ENCODE measurements around the gene BLTP3A.

GRCh38 chr6:34748757-34749156 lies 43.1 kb upstream of the BLTP3A start:
- no peak for TF ChIP-seq TAF1 (IDR thresholded peaks at IDR 0.05; ENCODE audit: low read depth)
- no peak for TF ChIP-seq EP300 (conservative IDR thresholded peaks at IDR 0.05; ENCODE audit: poor library complexity, severe bottlenecking)
- TF ChIP-seq, protein P1, sequence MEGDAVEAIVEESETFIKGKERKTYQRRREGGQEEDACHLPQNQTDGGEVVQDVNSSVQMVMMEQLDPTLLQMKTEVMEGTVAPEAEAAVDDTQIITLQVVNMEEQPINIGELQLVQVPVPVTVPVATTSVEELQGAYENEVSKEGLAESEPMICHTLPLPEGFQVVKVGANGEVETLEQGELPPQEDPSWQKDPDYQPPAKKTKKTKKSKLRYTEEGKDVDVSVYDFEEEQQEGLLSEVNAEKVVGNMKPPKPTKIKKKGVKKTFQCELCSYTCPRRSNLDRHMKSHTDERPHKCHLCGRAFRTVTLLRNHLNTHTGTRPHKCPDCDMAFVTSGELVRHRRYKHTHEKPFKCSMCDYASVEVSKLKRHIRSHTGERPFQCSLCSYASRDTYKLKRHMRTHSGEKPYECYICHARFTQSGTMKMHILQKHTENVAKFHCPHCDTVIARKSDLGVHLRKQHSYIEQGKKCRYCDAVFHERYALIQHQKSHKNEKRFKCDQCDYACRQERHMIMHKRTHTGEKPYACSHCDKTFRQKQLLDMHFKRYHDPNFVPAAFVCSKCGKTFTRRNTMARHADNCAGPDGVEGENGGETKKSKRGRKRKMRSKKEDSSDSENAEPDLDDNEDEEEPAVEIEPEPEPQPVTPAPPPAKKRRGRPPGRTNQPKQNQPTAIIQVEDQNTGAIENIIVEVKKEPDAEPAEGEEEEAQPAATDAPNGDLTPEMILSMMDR (IDR thresholded peaks at IDR 0.05; ENCODE audit: poor library complexity, severe bottlenecking): no peak
- no peak for TF ChIP-seq MXI1 (conservative IDR thresholded peaks at IDR 0.05; ENCODE audit: poor library complexity, severe bottlenecking)
- no peak for TF ChIP-seq POLR2AphosphoS5 (IDR thresholded peaks at IDR 0.05)
- TF ChIP-seq, protein P2, sequence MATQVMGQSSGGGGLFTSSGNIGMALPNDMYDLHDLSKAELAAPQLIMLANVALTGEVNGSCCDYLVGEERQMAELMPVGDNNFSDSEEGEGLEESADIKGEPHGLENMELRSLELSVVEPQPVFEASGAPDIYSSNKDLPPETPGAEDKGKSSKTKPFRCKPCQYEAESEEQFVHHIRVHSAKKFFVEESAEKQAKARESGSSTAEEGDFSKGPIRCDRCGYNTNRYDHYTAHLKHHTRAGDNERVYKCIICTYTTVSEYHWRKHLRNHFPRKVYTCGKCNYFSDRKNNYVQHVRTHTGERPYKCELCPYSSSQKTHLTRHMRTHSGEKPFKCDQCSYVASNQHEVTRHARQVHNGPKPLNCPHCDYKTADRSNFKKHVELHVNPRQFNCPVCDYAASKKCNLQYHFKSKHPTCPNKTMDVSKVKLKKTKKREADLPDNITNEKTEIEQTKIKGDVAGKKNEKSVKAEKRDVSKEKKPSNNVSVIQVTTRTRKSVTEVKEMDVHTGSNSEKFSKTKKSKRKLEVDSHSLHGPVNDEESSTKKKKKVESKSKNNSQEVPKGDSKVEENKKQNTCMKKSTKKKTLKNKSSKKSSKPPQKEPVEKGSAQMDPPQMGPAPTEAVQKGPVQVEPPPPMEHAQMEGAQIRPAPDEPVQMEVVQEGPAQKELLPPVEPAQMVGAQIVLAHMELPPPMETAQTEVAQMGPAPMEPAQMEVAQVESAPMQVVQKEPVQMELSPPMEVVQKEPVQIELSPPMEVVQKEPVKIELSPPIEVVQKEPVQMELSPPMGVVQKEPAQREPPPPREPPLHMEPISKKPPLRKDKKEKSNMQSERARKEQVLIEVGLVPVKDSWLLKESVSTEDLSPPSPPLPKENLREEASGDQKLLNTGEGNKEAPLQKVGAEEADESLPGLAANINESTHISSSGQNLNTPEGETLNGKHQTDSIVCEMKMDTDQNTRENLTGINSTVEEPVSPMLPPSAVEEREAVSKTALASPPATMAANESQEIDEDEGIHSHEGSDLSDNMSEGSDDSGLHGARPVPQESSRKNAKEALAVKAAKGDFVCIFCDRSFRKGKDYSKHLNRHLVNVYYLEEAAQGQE (IDR thresholded peaks at IDR 0.05; ENCODE audit: borderline replicate concordance): no peak
- TF ChIP-seq RAD21 (conservative IDR thresholded peaks at IDR 0.05): no peak
- TF ChIP-seq SMC3 (conservative IDR thresholded peaks at IDR 0.05; ENCODE audit: poor library complexity): no peak
- no peak for TF ChIP-seq EZH2 (IDR thresholded peaks at IDR 0.05; ENCODE audit: borderline replicate concordance, insufficient read depth, low read length, poor library complexity, severe bottlenecking)
